IPS-18a (cell line): Measurements from ENCODE around the gene EGLN3.
A peak's percentile ranks its signal among the peaks of the same experiment; 100 is the strongest.

Experiments
- H3K27ac ChIP-seq: one replicate; pipeline ENCODE4 v1.5.1; 2013; ENCODE audit warnings: low read length
- H3K27me3 ChIP-seq: one replicate; pipeline ENCODE4 v1.6.1; 2013; ENCODE audit warnings: mild to moderate bottlenecking, low read length; ENCODE audit not compliant: control insufficient read depth, insufficient read depth
- H3K36me3 ChIP-seq: one replicate; pipeline ENCODE4 v1.6.1; 2013; ENCODE audit warnings: low read depth, low read length; ENCODE audit not compliant: control insufficient read depth
- H3K4me1 ChIP-seq: one replicate; pipeline ENCODE4 v1.6.1; 2013; ENCODE audit warnings: low read depth, low read length; ENCODE audit not compliant: control insufficient read depth
- H3K4me3 ChIP-seq: one replicate; pipeline ENCODE4 v1.5.1; 2013; ENCODE audit warnings: low read length
- H3K9ac ChIP-seq: one replicate; pipeline ENCODE4 v1.6.1; 2013; ENCODE audit warnings: mild to moderate bottlenecking, low read length, moderate library complexity
- H3K9me3 ChIP-seq: one replicate; pipeline ENCODE4 v1.6.1; 2013; ENCODE audit warnings: low read depth, low read length; ENCODE audit not compliant: control insufficient read depth

Gene EGLN3

GRCh38 chr14:33959692-33960151 lies 8.8 kb upstream of the EGLN3 start:
- Histone ChIP-seq H3K27ac (no peak overlapping the region), H3K36me3 (no peaks in the 10 kb centered on the region), H3K9me3 (no peaks in the 10 kb centered on the region), H3K27me3 (no peaks in the 10 kb centered on the region), H3K4me3 (no peak overlapping the region), H3K4me1 (peaks cover 3% of the 10 kb centered on the region), H3K9ac (no peak overlapping the region)

GRCh38 chr14:33958605-33959226 lies 7.8 kb upstream of the EGLN3 start:
- Histone ChIP-seq H3K9ac (no peak overlapping the region), H3K27me3 (no peaks in the 10 kb centered on the region), H3K4me3 (no peak overlapping the region), H3K4me1 (no peaks in the 10 kb centered on the region), H3K9me3 (no peaks in the 10 kb centered on the region), H3K27ac (no peak overlapping the region), H3K36me3 (no peaks in the 10 kb centered on the region)

- H3K36me3 ChIP-seq = no peaks in the 10 kb centered on the region
- no peaks in the 10 kb centered on the region for H3K9me3 ChIP-seq
- H3K9ac ChIP-seq = no peak overlapping the region
- H3K27me3 ChIP-seq = no peaks in the 10 kb centered on the region
- H3K4me1 ChIP-seq = no peaks in the 10 kb centered on the region
- no peak overlapping the region for H3K27ac ChIP-seq
- no peak overlapping the region for H3K4me3 ChIP-seq
These were observed 7.1 kb upstream of the EGLN3 start for GRCh38 chr14:33957993-33958392.

GRCh38 chr14:33957299-33957698 lies 6.4 kb upstream of the EGLN3 start:
- no peaks in the 10 kb centered on the region for H3K9me3 ChIP-seq
- H3K27me3 ChIP-seq = no peaks in the 10 kb centered on the region
- no peak overlapping the region for H3K4me3 ChIP-seq
- H3K27ac ChIP-seq = no peak overlapping the region
- no peaks in the 10 kb centered on the region for H3K36me3 ChIP-seq
- no peaks in the 10 kb centered on the region for H3K4me1 ChIP-seq
- H3K9ac ChIP-seq = no peak overlapping the region

GRCh38 chr14:33956640-33957039 lies 5.8 kb upstream of the EGLN3 start:
- H3K4me3 ChIP-seq = no peak overlapping the region
- H3K27ac ChIP-seq = no peak overlapping the region
- no peaks in the 10 kb centered on the region for H3K9me3 ChIP-seq
- no peaks in the 10 kb centered on the region for H3K36me3 ChIP-seq
- no peaks in the 10 kb centered on the region for H3K27me3 ChIP-seq
- no peak overlapping the region for H3K9ac ChIP-seq
- peaks cover under 1% of the 10 kb centered on the region for H3K4me1 ChIP-seq

GRCh38 chr14:33954016-33954598 lies 3.2 kb upstream of the EGLN3 start:
- H3K36me3 ChIP-seq = no peaks in the 10 kb centered on the region
- H3K4me3 ChIP-seq = no peak overlapping the region
- peaks cover 15% of the 10 kb centered on the region for H3K27me3 ChIP-seq
- no peak overlapping the region for H3K27ac ChIP-seq
- peaks cover 8% of the 10 kb centered on the region for H3K4me1 ChIP-seq
- H3K9me3 ChIP-seq = no peaks in the 10 kb centered on the region
- no peak overlapping the region for H3K9ac ChIP-seq

GRCh38 chr14:33952541-33952940 lies 1.7 kb upstream of the EGLN3 start:
- Histone ChIP-seq H3K27me3 (peaks cover 26% of the 10 kb centered on the region), H3K36me3 (no peaks in the 10 kb centered on the region), H3K4me1 (peaks cover 20% of the 10 kb centered on the region), H3K4me3 (no peak overlapping the region), H3K27ac (no peak overlapping the region), H3K9ac (no peak overlapping the region), H3K9me3 (no peaks in the 10 kb centered on the region)

GRCh38 chr14:33951183-33951840 lies 438 bp upstream of the EGLN3 start:
- Histone ChIP-seq H3K9me3 (no peaks in the 10 kb centered on the region), H3K4me3 (peak overlapping the region; percentile 50), H3K4me1 (peaks cover 20% of the 10 kb centered on the region), H3K27me3 (peaks cover 26% of the 10 kb centered on the region), H3K9ac (peak overlapping the region; percentile 35), H3K36me3 (no peaks in the 10 kb centered on the region), H3K27ac (peak overlapping the region; percentile 7)

- no peaks in the 10 kb centered on the region for H3K9me3 ChIP-seq
- H3K27ac ChIP-seq = no peak overlapping the region
- peak overlapping the region; percentile 15 for H3K9ac ChIP-seq
- H3K27me3 ChIP-seq = peaks cover 26% of the 10 kb centered on the region
- peak overlapping the region; percentile 72 for H3K4me3 ChIP-seq
- peaks cover 20% of the 10 kb centered on the region for H3K4me1 ChIP-seq
- H3K36me3 ChIP-seq = no peaks in the 10 kb centered on the region
These were observed 1.4 kb downstream of the EGLN3 start for GRCh38 chr14:33949411-33949893.

GRCh38 chr14:33948869-33949408 lies 1.9 kb downstream of the EGLN3 start:
- Histone ChIP-seq H3K9me3 (no peaks in the 10 kb centered on the region), H3K9ac (peak overlapping the region; percentile 15), H3K27me3 (peaks cover 26% of the 10 kb centered on the region), H3K27ac (no peak overlapping the region), H3K4me1 (peaks cover 20% of the 10 kb centered on the region), H3K36me3 (no peaks in the 10 kb centered on the region), H3K4me3 (peak overlapping the region; percentile 72)

- no peaks in the 10 kb centered on the region for H3K36me3 ChIP-seq
- H3K27me3 ChIP-seq = peaks cover 26% of the 10 kb centered on the region
- H3K4me3 ChIP-seq = peak overlapping the region; percentile 72
- H3K4me1 ChIP-seq = peaks cover 20% of the 10 kb centered on the region
- H3K9ac ChIP-seq = peak overlapping the region; percentile 15
- no peaks in the 10 kb centered on the region for H3K9me3 ChIP-seq
- no peak overlapping the region for H3K27ac ChIP-seq
These were observed 2.6 kb downstream of the EGLN3 start for GRCh38 chr14:33948145-33948868.
